Measurements from ENCODE around the gene CTSZ.

DNA sequence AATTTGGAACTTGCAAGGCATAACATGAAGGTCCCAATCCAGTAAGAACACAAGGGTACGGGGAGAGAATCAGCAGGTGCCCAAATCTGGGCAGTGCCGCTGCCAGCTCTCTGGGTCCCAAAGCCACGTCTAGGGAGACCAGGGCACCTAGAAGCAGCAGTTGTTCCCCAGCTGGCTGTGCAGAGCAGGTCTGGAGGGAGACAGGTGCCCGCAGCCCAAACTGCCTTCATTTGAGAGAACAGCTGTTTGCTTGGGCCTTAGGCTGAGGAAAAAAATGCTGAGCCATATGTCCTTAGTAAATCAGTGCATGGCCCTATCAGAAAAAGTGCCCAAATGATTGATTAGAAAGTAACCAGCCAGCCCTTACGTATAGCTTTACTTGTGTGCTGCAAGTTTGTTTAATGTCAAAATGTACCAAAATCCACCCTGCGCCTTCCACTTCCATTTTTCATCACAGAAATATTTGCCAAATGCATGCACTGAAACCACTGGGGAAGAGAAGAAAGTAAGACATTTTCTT is 44.7 kb upstream of the CTSZ start:
- TF ChIP-seq, protein P1, sequence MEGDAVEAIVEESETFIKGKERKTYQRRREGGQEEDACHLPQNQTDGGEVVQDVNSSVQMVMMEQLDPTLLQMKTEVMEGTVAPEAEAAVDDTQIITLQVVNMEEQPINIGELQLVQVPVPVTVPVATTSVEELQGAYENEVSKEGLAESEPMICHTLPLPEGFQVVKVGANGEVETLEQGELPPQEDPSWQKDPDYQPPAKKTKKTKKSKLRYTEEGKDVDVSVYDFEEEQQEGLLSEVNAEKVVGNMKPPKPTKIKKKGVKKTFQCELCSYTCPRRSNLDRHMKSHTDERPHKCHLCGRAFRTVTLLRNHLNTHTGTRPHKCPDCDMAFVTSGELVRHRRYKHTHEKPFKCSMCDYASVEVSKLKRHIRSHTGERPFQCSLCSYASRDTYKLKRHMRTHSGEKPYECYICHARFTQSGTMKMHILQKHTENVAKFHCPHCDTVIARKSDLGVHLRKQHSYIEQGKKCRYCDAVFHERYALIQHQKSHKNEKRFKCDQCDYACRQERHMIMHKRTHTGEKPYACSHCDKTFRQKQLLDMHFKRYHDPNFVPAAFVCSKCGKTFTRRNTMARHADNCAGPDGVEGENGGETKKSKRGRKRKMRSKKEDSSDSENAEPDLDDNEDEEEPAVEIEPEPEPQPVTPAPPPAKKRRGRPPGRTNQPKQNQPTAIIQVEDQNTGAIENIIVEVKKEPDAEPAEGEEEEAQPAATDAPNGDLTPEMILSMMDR (IDR thresholded peaks at IDR 0.05; ENCODE audit: poor library complexity) = no peak
- TF ChIP-seq EZH2 (IDR thresholded peaks at IDR 0.05; ENCODE audit: borderline replicate concordance) = no peak
